ENCODE measurements around the gene CTXN2. TPM values are rescaled to one million over a fixed set of nuclear protein-coding genes. Genes with fewer than 3 reads are reported as not detected.

The CTXN2 gene
- total and polyA plus RNA-seq, 2 of the 4 experiments (the other 2 are of a cell fraction) = not detected

- no peak overlapping the region for H3K9ac ChIP-seq (ENCODE audit: low read depth, low read length)
- H3K27ac ChIP-seq (ENCODE audit: insufficient read depth, low read length) = no peak overlapping the region
- H3K14ac ChIP-seq (replicated peaks; ENCODE audit: low read depth, low read length) = no peak overlapping the region
- BruUV-seq (replicated peaks) = no TSS peak
- H2AK9ac ChIP-seq (replicated peaks; ENCODE audit: low read depth, low read length, poor library complexity) = no peak overlapping the region
- H3K9me3 ChIP-seq (ENCODE audit: control insufficient read depth, insufficient read depth, low read length) = no peaks in the 10 kb centered on the region
- POLR2A ChIA-PET (ENCODE audit: unreplicated experiment) = no interaction called here
- H3K4ac ChIP-seq (ENCODE audit: low read depth, low read length) = no peak overlapping the region
- in situ Hi-C loops (cut with MboI; ENCODE audit: low sequenced_read_pairs) = no loop called here
- no peaks in the 10 kb centered on the region for H3K4me1 ChIP-seq (ENCODE audit: control insufficient read depth, insufficient read depth, low read length)
- H3K4me2 ChIP-seq (ENCODE audit: low read depth, low read length) = no peak overlapping the region
- no peak overlapping the region for H2AFZ ChIP-seq (replicated peaks; ENCODE audit: low read length, poor library complexity)
- H2BK15ac ChIP-seq (ENCODE audit: low read depth, low read length) = no peak overlapping the region
- peaks cover 7% of the 10 kb centered on the region for H3K27me3 ChIP-seq (ENCODE audit: control insufficient read depth, insufficient read depth, low read length)
- H4K91ac ChIP-seq (ENCODE audit: insufficient read depth, low read depth, low read length) = no peak overlapping the region
- no peak for TF ChIP-seq MAFK (IDR thresholded peaks at IDR 0.05; ENCODE audit: low read depth, low read length)
- TF ChIP-seq CTCF (conservative IDR thresholded peaks at IDR 0.05; ENCODE audit: low read depth, low read length) = no peak
- TF ChIP-seq MXI1 (IDR thresholded peaks at IDR 0.05; ENCODE audit: borderline replicate concordance, low read depth, low read length) = no peak
- no peak for TF ChIP-seq USF2 (IDR thresholded peaks at IDR 0.05; ENCODE audit: low read depth, low read length)
- H2BK5ac ChIP-seq (ENCODE audit: low read depth, low read length, poor library complexity, severe bottlenecking) = no peak overlapping the region
- H3K4me3 ChIP-seq (ENCODE audit: insufficient read depth, low read depth, low read length) = no peak overlapping the region
- dilution Hi-C loops (cut with HindIII; ENCODE audit: low sequenced_read_pairs, unreplicated experiment) = no loop called here
- H4K8ac ChIP-seq (ENCODE audit: low read depth in 2 of 2, low read length in 2 of 2) = no peak overlapping the region
- H3K79me1 ChIP-seq (ENCODE audit: low read depth in 1 of 2, low read length in 2 of 2) = no peaks in the 10 kb centered on the region
- CTCF ChIA-PET = no interaction called here
- intact Hi-C loops (cut with micrococcal nuclease) = no loop called here
- H3K36me3 ChIP-seq (ENCODE audit: control insufficient read depth, insufficient read depth, low read length) = no peaks in the 10 kb centered on the region
- no peak overlapping the region for H2BK120ac ChIP-seq (ENCODE audit: low read depth, low read length)
- H4K5ac ChIP-seq (ENCODE audit: low read depth, low read length) = no peak overlapping the region
- H2BK20ac ChIP-seq (ENCODE audit: low read depth, low read length) = no peak overlapping the region
- no peak overlapping the region for H3K18ac ChIP-seq (ENCODE audit: low read depth, low read length)
- H3K9me1 ChIP-seq (ENCODE audit: insufficient read depth, low read length) = no peaks in the 10 kb centered on the region
- no peak overlapping the region for H3K56ac ChIP-seq (ENCODE audit: extremely low read depth, insufficient read depth, low read length)
- ATAC-seq (ENCODE audit: low read depth) (no peak), DNase-seq (no peak)
- H4K20me1 ChIP-seq (ENCODE audit: insufficient read depth, low read length) = no peaks in the 10 kb centered on the region
- H3K23ac ChIP-seq (ENCODE audit: low read depth, low read length) = no peak overlapping the region
- H2AK5ac ChIP-seq (ENCODE audit: low read depth, low read length) = no peak overlapping the region
Measured at GRCh38 chr15:48233246-48233645, 41.8 kb downstream of the CTXN2 start.

All from IMR-90 (cell line).